HG03442 (cell line): ENCODE results near the gene FBLN2.

Source experiments
- ATAC-seq: cut with Tn5 transposase; IDR thresholded peaks from one replicate; pipeline ENCODE4 v1.9.1; 2021; ENCODE audit warnings: mild to moderate bottlenecking, moderate library complexity; ENCODE audit not compliant: unreplicated experiment

FBLN2 gene

GRCh38 chr3:13596426-13597205 is 47.7 kb downstream of the FBLN2 start:
- no peak for ATAC-seq

GRCh38 chr3:13597661-13598060 is 48.7 kb downstream of the FBLN2 start:
- ATAC-seq, result no peak

GRCh38 chr3:13598201-13598600 is 49.3 kb downstream of the FBLN2 start:
- ATAC-seq, result no peak

GRCh38 chr3:13598926-13599886 is 50.3 kb downstream of the FBLN2 start:
- no peak for ATAC-seq

GRCh38 chr3:13599887-13600450 is 51.0 kb downstream of the FBLN2 start:
- no peak for ATAC-seq

- no peak for ATAC-seq
Observed at GRCh38 chr3:13600950-13601691, 52.2 kb downstream of the FBLN2 start.

GRCh38 chr3:13601692-13602080 is 52.8 kb downstream of the FBLN2 start:
- ATAC-seq, result no peak

GRCh38 chr3:13605555-13605954 is 56.6 kb downstream of the FBLN2 start:
- ATAC-seq, result no peak

- no peak for ATAC-seq
Observed at GRCh38 chr3:13607821-13608597, 59.1 kb downstream of the FBLN2 start.

GRCh38 chr3:13608969-13609725 is 60.2 kb downstream of the FBLN2 start:
- no peak for ATAC-seq

- no peak for ATAC-seq
Observed at GRCh38 chr3:13610006-13610570, 61.2 kb downstream of the FBLN2 start.

GRCh38 chr3:13611221-13611620 is 62.3 kb downstream of the FBLN2 start:
- ATAC-seq, result no peak

- ATAC-seq, result no peak
Observed at GRCh38 chr3:13612829-13613228, 63.9 kb downstream of the FBLN2 start.

GRCh38 chr3:13613343-13614190 is 64.6 kb downstream of the FBLN2 start:
- no peak for ATAC-seq

- ATAC-seq, result no peak
Observed at GRCh38 chr3:13614607-13615006, 65.7 kb downstream of the FBLN2 start.

GRCh38 chr3:13615019-13615528 is 66.1 kb downstream of the FBLN2 start:
- no peak for ATAC-seq

- ATAC-seq, result no peak
Observed at GRCh38 chr3:13616359-13616758, 67.4 kb downstream of the FBLN2 start.
